DND-41 (cell line): Measurements from ENCODE around the gene PAPPA.

Experiments
- EZH2 ChIP-seq: IDR thresholded peaks from 3 replicates; pipeline ENCODE4 v1.6.1; 2012; ENCODE audit warnings: borderline replicate concordance, low read depth, mild to moderate bottlenecking, moderate library complexity, low read length, inconsistent platforms; ENCODE audit not compliant: severe bottlenecking
- TF ChIP-seq, protein P1 (sequence below): IDR thresholded peaks from 2 replicates; pipeline ENCODE4 v1.5.1; 2012; ENCODE audit warnings: borderline replicate concordance, low read length, moderate library complexity, mild to moderate bottlenecking; ENCODE audit not compliant: poor library complexity, severe bottlenecking; ENCODE audit errors: extremely low read depth

DNA sequence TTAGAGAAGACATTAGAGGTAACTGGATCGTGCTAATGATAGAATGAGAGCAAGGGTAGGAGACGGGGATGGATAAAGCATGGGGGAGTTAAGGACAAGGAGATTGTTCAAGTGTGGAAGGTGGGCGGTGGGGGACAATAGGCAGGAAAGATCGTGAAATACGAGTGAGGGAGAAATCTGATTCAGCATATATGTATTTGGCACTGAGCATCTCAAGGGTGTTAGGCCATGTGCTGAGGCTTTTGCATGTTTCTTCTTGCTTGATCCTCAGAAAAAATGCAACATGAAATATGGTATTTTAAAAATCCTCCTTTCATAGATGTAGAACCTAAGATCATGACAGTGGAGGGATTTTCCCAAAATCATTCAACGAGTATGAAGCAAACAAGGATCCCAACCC is 240.5 kb downstream of the PAPPA start:
- TF ChIP-seq, protein P1, sequence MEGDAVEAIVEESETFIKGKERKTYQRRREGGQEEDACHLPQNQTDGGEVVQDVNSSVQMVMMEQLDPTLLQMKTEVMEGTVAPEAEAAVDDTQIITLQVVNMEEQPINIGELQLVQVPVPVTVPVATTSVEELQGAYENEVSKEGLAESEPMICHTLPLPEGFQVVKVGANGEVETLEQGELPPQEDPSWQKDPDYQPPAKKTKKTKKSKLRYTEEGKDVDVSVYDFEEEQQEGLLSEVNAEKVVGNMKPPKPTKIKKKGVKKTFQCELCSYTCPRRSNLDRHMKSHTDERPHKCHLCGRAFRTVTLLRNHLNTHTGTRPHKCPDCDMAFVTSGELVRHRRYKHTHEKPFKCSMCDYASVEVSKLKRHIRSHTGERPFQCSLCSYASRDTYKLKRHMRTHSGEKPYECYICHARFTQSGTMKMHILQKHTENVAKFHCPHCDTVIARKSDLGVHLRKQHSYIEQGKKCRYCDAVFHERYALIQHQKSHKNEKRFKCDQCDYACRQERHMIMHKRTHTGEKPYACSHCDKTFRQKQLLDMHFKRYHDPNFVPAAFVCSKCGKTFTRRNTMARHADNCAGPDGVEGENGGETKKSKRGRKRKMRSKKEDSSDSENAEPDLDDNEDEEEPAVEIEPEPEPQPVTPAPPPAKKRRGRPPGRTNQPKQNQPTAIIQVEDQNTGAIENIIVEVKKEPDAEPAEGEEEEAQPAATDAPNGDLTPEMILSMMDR: no peak
- no peak for TF ChIP-seq EZH2
